Measurements from ENCODE around the gene DNAH5. TPM values are rescaled to one million over a fixed set of nuclear protein-coding genes. Genes with fewer than 3 reads are reported as not detected.

DNAH5 gene
- total and polyA plus RNA-seq, 2 of the 8 experiments (the other 6 are each of a cell fraction or from before 2014, with no cell fraction given): 0.30 to 0.73 TPM

- no peak overlapping the region for H2AK5ac ChIP-seq (ENCODE audit: low read depth, low read length)
- no peak overlapping the region for H3K23ac ChIP-seq (ENCODE audit: insufficient read length)
- no peak overlapping the region for H3K27ac ChIP-seq (ENCODE audit: low read depth, low read length)
- H4K5ac ChIP-seq (ENCODE audit: insufficient read length, low read depth, low read length): no peak overlapping the region
- H3K4me2 ChIP-seq (ENCODE audit: insufficient read depth in 1 of 2, low read depth in 2 of 2, low read length in 2 of 2): no peak overlapping the region
- H3K27me3 ChIP-seq (replicated peaks in 1 of 4; ENCODE audit: control insufficient read depth in 3 of 4, extremely low read depth in 1 of 4, insufficient read depth in 3 of 4, low read length in 3 of 4): no peaks in the 10 kb centered on the region
- H4K8ac ChIP-seq (ENCODE audit: extremely low read depth, insufficient read depth, low read length): no peak overlapping the region
- POLR2A ChIA-PET (ENCODE audit: partially characterized antibody): no interaction called here
- H3K4ac ChIP-seq (replicated peaks; ENCODE audit: insufficient read length, low read depth, low read length): no peak overlapping the region
- no peak overlapping the region for H3K14ac ChIP-seq (ENCODE audit: insufficient read length)
- H3K4me3 ChIP-seq (ENCODE audit: extremely low read depth in 1 of 4, insufficient read depth in 2 of 4, low read depth in 3 of 4, low read length in 4 of 4): no peak overlapping the region
- H3K23me2 ChIP-seq (ENCODE audit: low read depth, low read length): no peaks in the 10 kb centered on the region
- H3K56ac ChIP-seq (replicated peaks; ENCODE audit: insufficient read length, low read depth, low read length): no peak overlapping the region
- no peak overlapping the region for H4K91ac ChIP-seq (replicated peaks; ENCODE audit: insufficient read length, low read length)
- no peak for DNase-seq (ENCODE audit: low read depth in 1 of 2, low spot score in 2 of 2)
- H3K79me1 ChIP-seq (ENCODE audit: low read depth, low read length): no peaks in the 10 kb centered on the region
- no peaks in the 10 kb centered on the region for H3K36me3 ChIP-seq (ENCODE audit: control insufficient read depth in 2 of 4, insufficient read depth in 4 of 4, low read length in 3 of 4)
- H2BK120ac ChIP-seq (replicated peaks; ENCODE audit: low read depth, low read length): no peak overlapping the region
- FAIRE-seq: no peak
- no peak overlapping the region for H2BK12ac ChIP-seq (ENCODE audit: low read depth, low read length)
- no peak overlapping the region for H2BK20ac ChIP-seq (ENCODE audit: low read length)
- no peaks in the 10 kb centered on the region for H3K79me2 ChIP-seq (ENCODE audit: control insufficient read depth in 1 of 2, insufficient read depth in 2 of 2, low read length in 2 of 2)
- no peak overlapping the region for H2AFZ ChIP-seq (ENCODE audit: low read length)
- TF ChIP-seq BACH1 (IDR thresholded peaks at IDR 0.05; ENCODE audit: low read length): no peak
- TF ChIP-seq SUZ12 (IDR thresholded peaks at IDR 0.05; ENCODE audit: low read length): no peak
- no peak for TF ChIP-seq FOSL1 (IDR thresholded peaks at IDR 0.05; ENCODE audit: insufficient read depth, low read depth, low read length)
- TF ChIP-seq KDM1A (IDR thresholded peaks at IDR 0.05; ENCODE audit: borderline replicate concordance, low read length): no peak
- TF ChIP-seq CTCF (IDR thresholded peaks at IDR 0.05; ENCODE audit: control extremely low read depth in 1 of 3, insufficient read depth in 1 of 3, low read depth in 1 of 3, low read length in 3 of 3): no peak
- TF ChIP-seq EP300 (IDR thresholded peaks at IDR 0.05; ENCODE audit: borderline replicate concordance in 1 of 2, low read depth in 2 of 2, low read length in 2 of 2): no peak
- no peak for TF ChIP-seq ATF2 (IDR thresholded peaks at IDR 0.05; ENCODE audit: low read length)
- TF ChIP-seq CTBP2 (IDR thresholded peaks at IDR 0.05; ENCODE audit: borderline replicate concordance, insufficient read depth, insufficient read length, low read length): no peak
- no peak for TF ChIP-seq RXRA (IDR thresholded peaks at IDR 0.05; ENCODE audit: insufficient read depth, low read depth, low read length)
- no peaks in the 10 kb centered on the region for H4K20me1 ChIP-seq (replicated peaks in 1 of 2; ENCODE audit: control insufficient read depth in 1 of 2, insufficient read depth in 2 of 2, low read length in 2 of 2)
- WGBS, 2 experiments (ENCODE audit: extremely low coverage in 1 of 2, insufficient coverage in 1 of 2, insufficient read length in 1 of 2, insufficient replicate concordance in 2 of 2, low coverage in 1 of 2, low lambda C conversion rate in 2 of 2, missing lambda C conversion rate in 1 of 2): 91% methylated on average over 2 of the region's 2 CpGs; no CpG with 5 or more reads in 1 of the 2 experiments
- no peaks in the 10 kb centered on the region for H3K4me1 ChIP-seq (replicated peaks in 1 of 4; ENCODE audit: control insufficient read depth in 3 of 4, insufficient read depth in 4 of 4, low read length in 3 of 4)
- no peak overlapping the region for H2BK5ac ChIP-seq (ENCODE audit: low read depth, low read length)
- no peak overlapping the region for H3K9ac ChIP-seq (replicated peaks in 1 of 4; ENCODE audit: extremely low read depth in 1 of 4, low read depth in 3 of 4, low read length in 3 of 4)
- no peaks in the 10 kb centered on the region for H3K9me3 ChIP-seq (ENCODE audit: insufficient read depth in 2 of 2, low read depth in 1 of 2, low read length in 1 of 2)
- no peak overlapping the region for H3K18ac ChIP-seq (ENCODE audit: extremely low read depth, low read length)
- CTCF ChIA-PET (ENCODE audit: partially characterized antibody): interaction anchor here (1.2 kb wide), 1 partner anchor 9 kb away, joined by 3 read pairs; no protein-coding TSS in a partner anchor
- H2BK15ac ChIP-seq (ENCODE audit: low read length): no peak overlapping the region
Observed at GRCh38 chr5:13821366-13821765, 123.1 kb downstream of the DNAH5 start.

Measured in H1 (cell line).